Activated B cell treated with CpG ODN at 0.5 μM for 24 hours (primary cell): ENCODE data around the gene PADI6. TPM values are rescaled to one million over a fixed set of nuclear protein-coding genes. Genes with fewer than 3 reads are reported as not detected.
"Not testable (repeated sequence)": the region's sequence is repeated elsewhere in the genome, so short reads cannot be mapped to it uniquely, and the experiment has no call there.

Experiments used
- ATAC-seq: fragments of 200-7000 bp; cut with Tn5 transposase; one replicate; pipeline ENCODE4 v1.10.0; 2021; ENCODE audit warnings: low read depth, mild to moderate bottlenecking, moderate library complexity
- CTCF ChIA-PET: fragments of 350-600 bp; sonication (Branson Sonifier 250); formaldehyde crosslinking; loops from one replicate; lab custom pipeline; 2021; ENCODE audit warnings: antibody characterized with exemption; lab: Charles Lee
- POLR2A ChIA-PET: fragments of 350-600 bp; sonication (Branson Sonifier 250); formaldehyde crosslinking; loops from one replicate; lab custom pipeline; 2021; ENCODE audit warnings: antibody characterized with exemption; lab: Charles Lee
- DNase-seq: peaks from one replicate; pipeline ENCODE4 v3.0.0; 2022
- H3K27ac Mint-ChIP-seq: one replicate; pipeline ENCODE4 v1.8.0; 2020; ENCODE audit warnings: mixed read lengths
- H3K27me3 Mint-ChIP-seq: one replicate; pipeline ENCODE4 v1.8.0; 2021; ENCODE audit warnings: mixed read lengths
- H3K36me3 Mint-ChIP-seq: one replicate; pipeline ENCODE4 v1.8.0; 2021; ENCODE audit warnings: low read depth, mixed read lengths
- H3K4me1 Mint-ChIP-seq: one replicate; pipeline ENCODE4 v1.8.0; 2021; ENCODE audit warnings: mixed read lengths
- H3K4me3 Mint-ChIP-seq: one replicate; pipeline ENCODE4 v1.8.0; 2020; ENCODE audit warnings: mild to moderate bottlenecking, mixed read lengths
- H3K9me3 Mint-ChIP-seq: one replicate; pipeline ENCODE4 v1.8.0; 2020; ENCODE audit warnings: mixed read lengths
- CTCF ChIP-seq: fragments of 200-600 bp; IDR thresholded peaks from one replicate; pipeline ENCODE4 v1.8.0; 2022; ENCODE audit warnings: antibody characterized with exemption, mild to moderate bottlenecking
- intact Hi-C: fragments of 100-400 bp; cut with micrococcal nuclease; formaldehyde crosslinking; loops from one replicate; pipeline ENCODE4 v1.15.1; 2024
- total RNA-seq: library from RNA; stranded (reverse); gene quantifications from 2 replicates; pipeline ENCODE4 v1.2.3, GENCODE V29; 2022

PADI6 gene
- total RNA-seq, 1 donor from 2014 or later = not detected

- CTCF ChIA-PET = interaction anchor here (0.5 to 1.1 kb wide), 3 partner anchors 107 to 280 kb away, joined by 3 to 5 read pairs (median 4); no protein-coding TSS in a partner anchor
- H3K27me3 Mint-ChIP-seq = no peaks in the 10 kb centered on the region
- H3K4me1 Mint-ChIP-seq = no peaks in the 10 kb centered on the region
- no peak overlapping the region for H3K4me3 Mint-ChIP-seq
- POLR2A ChIA-PET = no interaction called here
- DNase-seq = peak; percentile 36
- no peak overlapping the region for H3K27ac Mint-ChIP-seq
- ATAC-seq = peak; percentile 95
- peaks cover 50% of the 10 kb centered on the region for H3K36me3 Mint-ChIP-seq
- no peak for TF ChIP-seq CTCF
- no peaks in the 10 kb centered on the region for H3K9me3 Mint-ChIP-seq
- intact Hi-C loops = loop anchor here (10.0 kb wide), 1 partner anchor 171 kb away; no protein-coding TSS in a partner anchor
These were observed 34.1 kb downstream of the PADI6 start for GRCh38 chr1:17405898-17406759.

- intact Hi-C loops = loop anchor here (10.0 kb wide), 1 partner anchor 172 kb away; no protein-coding TSS in a partner anchor
- DNase-seq, H3K4me1 Mint-ChIP-seq, H3K27ac Mint-ChIP-seq, CTCF ChIA-PET, H3K27me3 Mint-ChIP-seq, H3K9me3 Mint-ChIP-seq, H3K4me3 Mint-ChIP-seq, POLR2A ChIA-PET, ATAC-seq: not testable (repeated sequence)
- H3K36me3 Mint-ChIP-seq = peaks cover 58% of the 10 kb centered on the region
These were observed 34.9 kb downstream of the PADI6 start for GRCh38 chr1:17406760-17407475.

- H3K4me1 Mint-ChIP-seq, H3K27me3 Mint-ChIP-seq, H3K27ac Mint-ChIP-seq, DNase-seq, H3K9me3 Mint-ChIP-seq, H3K4me3 Mint-ChIP-seq, ATAC-seq, POLR2A ChIA-PET: not testable (repeated sequence)
- intact Hi-C loops = loop anchor here (10.0 kb wide), 1 partner anchor 173 kb away; no protein-coding TSS in a partner anchor
- peaks cover 68% of the 10 kb centered on the region for H3K36me3 Mint-ChIP-seq
- CTCF ChIA-PET = interaction anchor here (0.6 kb wide), 1 partner anchor 79 kb away, joined by 3 read pairs; no protein-coding TSS in a partner anchor
These were observed 36.0 kb downstream of the PADI6 start for GRCh38 chr1:17407786-17408514.

GRCh38 chr1:17409391-17409811 lies 37.4 kb downstream of the PADI6 start:
- DNase-seq (no peak), ATAC-seq (no peak)
- H3K27ac Mint-ChIP-seq = no peak overlapping the region
- H3K36me3 Mint-ChIP-seq = peaks cover 82% of the 10 kb centered on the region
- ChIA-PET CTCF (no interaction called here), POLR2A (no interaction called here)
- no peaks in the 10 kb centered on the region for H3K4me1 Mint-ChIP-seq
- H3K4me3 Mint-ChIP-seq = no peak overlapping the region
- H3K9me3 Mint-ChIP-seq = no peaks in the 10 kb centered on the region
- TF ChIP-seq CTCF = no peak
- no peaks in the 10 kb centered on the region for H3K27me3 Mint-ChIP-seq
- intact Hi-C loops = loop anchor here (10.0 kb wide), 1 partner anchor 175 kb away; no protein-coding TSS in a partner anchor

- ATAC-seq (no peak), DNase-seq (no peak)
- H3K4me1 Mint-ChIP-seq = no peaks in the 10 kb centered on the region
- H3K27me3 Mint-ChIP-seq = no peaks in the 10 kb centered on the region
- H3K27ac Mint-ChIP-seq = no peak overlapping the region
- no peak for TF ChIP-seq CTCF
- H3K9me3 Mint-ChIP-seq = no peaks in the 10 kb centered on the region
- intact Hi-C loops = no loop called here
- CTCF ChIA-PET = no interaction called here
- H3K4me3 Mint-ChIP-seq = no peak overlapping the region
- POLR2A ChIA-PET = interaction anchor here (0.5 kb wide), 1 partner anchor 27 kb away, joined by 3 read pairs; the partner anchor contains the start of gene RCC2
- peaks cover 95% of the 10 kb centered on the region for H3K36me3 Mint-ChIP-seq
These were observed 40.3 kb downstream of the PADI6 start for GRCh38 chr1:17412093-17412870.
